ENCODE measurements around the gene GPATCH8. TPM values are rescaled to one million over a fixed set of nuclear protein-coding genes. Genes with fewer than 3 reads are reported as not detected.
A peak's percentile ranks its signal among the peaks of the same experiment; 100 is the strongest.
"Not testable (repeated sequence)": the region's sequence is repeated elsewhere in the genome, so short reads cannot be mapped to it uniquely, and the experiment has no call there.

GPATCH8 gene
- total RNA-seq, 1 donor from 2014 or later = 39.0 TPM

GRCh38 chr17:44522883-44523671 is 19.9 kb upstream of the GPATCH8 start:
- Histone ChIP-seq H3K9me3 (no peaks in the 10 kb centered on the region), H3K27me3 (no peaks in the 10 kb centered on the region), H3K4me3 (no peak overlapping the region), H3K4me1 (no peaks in the 10 kb centered on the region), H3K27ac (no peak overlapping the region), H3K36me3 (no peaks in the 10 kb centered on the region)
- TF ChIP-seq, protein P1, sequence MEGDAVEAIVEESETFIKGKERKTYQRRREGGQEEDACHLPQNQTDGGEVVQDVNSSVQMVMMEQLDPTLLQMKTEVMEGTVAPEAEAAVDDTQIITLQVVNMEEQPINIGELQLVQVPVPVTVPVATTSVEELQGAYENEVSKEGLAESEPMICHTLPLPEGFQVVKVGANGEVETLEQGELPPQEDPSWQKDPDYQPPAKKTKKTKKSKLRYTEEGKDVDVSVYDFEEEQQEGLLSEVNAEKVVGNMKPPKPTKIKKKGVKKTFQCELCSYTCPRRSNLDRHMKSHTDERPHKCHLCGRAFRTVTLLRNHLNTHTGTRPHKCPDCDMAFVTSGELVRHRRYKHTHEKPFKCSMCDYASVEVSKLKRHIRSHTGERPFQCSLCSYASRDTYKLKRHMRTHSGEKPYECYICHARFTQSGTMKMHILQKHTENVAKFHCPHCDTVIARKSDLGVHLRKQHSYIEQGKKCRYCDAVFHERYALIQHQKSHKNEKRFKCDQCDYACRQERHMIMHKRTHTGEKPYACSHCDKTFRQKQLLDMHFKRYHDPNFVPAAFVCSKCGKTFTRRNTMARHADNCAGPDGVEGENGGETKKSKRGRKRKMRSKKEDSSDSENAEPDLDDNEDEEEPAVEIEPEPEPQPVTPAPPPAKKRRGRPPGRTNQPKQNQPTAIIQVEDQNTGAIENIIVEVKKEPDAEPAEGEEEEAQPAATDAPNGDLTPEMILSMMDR (IDR thresholded peaks at IDR 0.05) = peak in 1 of 3 experiments; percentile 24
- TF ChIP-seq POLR2A (IDR thresholded peaks at IDR 0.05) = no peak
- no peak for DNase-seq (ENCODE audit: extremely low spot score in 2 of 2)
- intact Hi-C loops (cut with DNase I) = no loop called here

DNA sequence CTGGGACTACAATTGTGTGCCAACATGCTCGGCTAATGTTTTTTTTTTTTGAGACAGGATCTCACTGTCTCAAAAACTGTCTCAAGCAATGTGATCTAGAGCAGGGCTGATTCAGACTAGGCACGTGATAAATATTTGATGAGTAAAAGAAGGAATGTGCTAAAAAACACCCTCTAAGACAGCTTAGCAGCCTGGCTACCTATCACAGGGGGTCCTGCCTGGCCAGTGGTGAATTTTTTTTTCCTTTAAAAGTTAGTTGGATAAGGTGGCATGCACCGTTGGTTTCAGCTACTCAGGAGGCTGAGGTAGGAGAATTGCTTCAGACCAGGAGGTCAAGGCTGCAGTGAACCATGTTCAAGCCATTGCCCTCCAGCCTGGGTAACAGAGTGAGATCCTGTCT is 14.8 kb upstream of the GPATCH8 start:
- H3K9me3 ChIP-seq = no peaks in the 10 kb centered on the region
- H3K36me3 ChIP-seq = no peaks in the 10 kb centered on the region
- no peaks in the 10 kb centered on the region for H3K27me3 ChIP-seq
- no peak for DNase-seq (ENCODE audit: extremely low spot score in 2 of 2)
- TF ChIP-seq, protein P1 (IDR thresholded peaks at IDR 0.05) = no peak
- TF ChIP-seq POLR2A (IDR thresholded peaks at IDR 0.05) (no peak), POLR2AphosphoS5 (IDR thresholded peaks at IDR 0.05; ENCODE audit: insufficient read depth in 1 of 2, low read depth in 1 of 2) (no peak)
- H3K4me3 ChIP-seq = no peak overlapping the region
- H3K27ac ChIP-seq = no peak overlapping the region
- H3K4me1 ChIP-seq = no peaks in the 10 kb centered on the region
- intact Hi-C loops (cut with DNase I) = no loop called here

DNA sequence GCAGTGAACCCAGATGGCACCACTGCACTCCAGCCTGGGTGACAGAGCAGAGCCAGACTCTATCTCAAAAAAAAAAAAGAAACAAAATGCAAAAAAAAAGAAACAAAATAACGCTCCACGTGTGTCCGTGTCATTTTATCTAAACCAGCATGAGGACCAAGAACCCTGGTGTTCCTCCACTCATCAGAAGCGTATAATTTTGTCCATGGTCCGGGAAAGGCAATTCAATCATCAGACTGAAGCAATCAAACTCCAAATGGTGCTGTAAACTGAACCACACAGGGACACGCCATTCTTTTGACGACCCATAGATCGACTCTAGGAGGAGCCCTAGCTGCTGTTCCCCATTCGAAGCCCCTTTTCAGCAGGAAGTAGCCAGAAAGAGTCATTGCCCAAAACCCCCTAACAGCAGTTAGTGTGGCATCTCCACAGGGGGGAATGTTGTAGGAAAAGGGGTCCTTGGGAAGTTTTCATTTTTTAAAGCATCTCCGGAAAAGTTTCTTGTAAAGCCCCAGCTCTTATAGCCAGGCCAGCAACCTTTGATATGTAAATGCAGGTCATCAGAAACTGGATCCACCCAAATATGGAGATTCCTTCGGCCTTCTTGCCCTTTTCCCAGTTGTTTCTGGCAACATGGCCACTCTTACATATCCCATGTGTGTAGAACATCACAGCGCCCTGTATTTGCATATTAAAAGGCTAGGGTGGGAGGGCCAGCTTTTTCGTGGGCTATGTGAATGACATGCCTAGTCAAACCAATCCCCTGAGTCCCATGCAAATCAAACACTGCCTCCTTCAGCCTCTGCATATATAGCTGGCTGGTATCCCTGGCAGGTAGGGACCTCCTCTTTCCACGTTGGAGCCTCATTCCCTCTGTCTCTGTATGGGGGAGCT is 8.3 kb upstream of the GPATCH8 start:
- H3K4me3 ChIP-seq; DNase-seq (ENCODE audit: extremely low spot score in 2 of 2); intact Hi-C loops (cut with DNase I); H3K9me3 ChIP-seq; H3K36me3 ChIP-seq; H3K4me1 ChIP-seq; H3K27me3 ChIP-seq; H3K27ac ChIP-seq: not testable (repeated sequence)

DNA sequence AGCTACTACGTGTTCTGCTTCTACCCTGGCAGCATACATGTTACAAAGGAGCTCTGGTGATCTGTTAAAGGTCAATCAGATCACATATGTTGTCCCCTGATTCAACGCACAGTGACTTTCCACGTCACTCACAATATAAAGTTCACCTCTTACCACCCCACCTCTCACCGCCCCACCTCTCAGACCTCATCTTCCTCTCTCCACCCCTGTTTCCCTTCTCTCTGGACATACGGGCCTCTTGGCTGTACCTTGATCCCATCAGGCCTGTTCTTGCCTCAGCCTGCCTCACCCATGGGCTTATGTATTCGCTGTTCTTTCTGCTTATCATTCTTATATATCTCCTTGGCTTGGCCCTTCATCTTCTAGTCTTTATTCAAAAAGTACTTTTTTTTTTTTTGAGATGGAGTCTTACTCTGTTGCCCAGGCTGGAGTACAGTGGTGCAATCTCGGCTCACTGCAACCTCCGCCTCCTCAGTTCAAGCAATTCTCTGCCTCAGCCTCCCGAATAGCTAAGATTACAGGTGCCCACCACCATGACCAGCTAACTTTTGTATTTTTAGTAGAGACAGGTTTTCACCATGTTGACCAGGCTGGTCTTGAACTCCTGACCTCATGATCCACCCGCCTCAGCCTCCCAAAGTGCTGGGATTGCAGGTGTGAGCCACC is 3.9 kb upstream of the GPATCH8 start:
- H3K27ac ChIP-seq; H3K4me3 ChIP-seq; H3K9me3 ChIP-seq; DNase-seq (ENCODE audit: extremely low spot score in 2 of 2); intact Hi-C loops (cut with DNase I); H3K36me3 ChIP-seq; H3K27me3 ChIP-seq: not testable (repeated sequence)
- H3K4me1 ChIP-seq = peaks cover 12% of the 10 kb centered on the region

DNA sequence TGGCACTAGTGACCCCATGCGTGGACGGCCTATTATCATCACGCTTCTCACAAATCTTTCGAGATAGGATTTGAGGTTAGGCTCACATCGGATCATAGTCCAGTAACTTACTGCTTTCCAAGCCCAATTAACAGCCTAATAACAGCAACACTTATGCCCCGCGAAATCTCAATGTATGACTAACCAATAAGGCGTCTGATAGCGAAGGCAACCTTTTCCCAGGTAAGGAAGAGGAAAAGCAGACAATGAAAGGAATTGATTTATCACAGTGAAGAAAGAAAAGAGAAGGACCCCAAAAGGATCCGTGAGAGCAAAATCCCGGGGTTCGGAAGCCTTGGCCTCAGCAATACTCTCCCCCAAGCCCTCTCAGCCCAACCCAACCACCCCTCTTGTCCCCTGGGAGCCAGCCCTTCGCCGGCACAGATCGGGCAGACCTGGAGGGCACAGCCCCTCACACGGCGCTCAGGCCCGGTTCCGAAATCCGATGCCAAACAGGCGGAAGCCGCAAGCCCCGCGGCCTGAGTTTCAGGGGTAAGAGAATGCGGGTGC is 534 bp downstream of the GPATCH8 start:
- Histone ChIP-seq H3K36me3 (no peaks in the 10 kb centered on the region), H3K27ac (peak overlapping the region; percentile 95), H3K27me3 (no peaks in the 10 kb centered on the region), H3K4me1 (peaks cover 56% of the 10 kb centered on the region), H3K4me3 (peak overlapping the region; percentile 78 to 93), H3K9me3 (no peaks in the 10 kb centered on the region)
- no peak for DNase-seq (ENCODE audit: extremely low spot score in 2 of 2)
- TF ChIP-seq POLR2A (IDR thresholded peaks at IDR 0.05) = no peak
- intact Hi-C loops (cut with DNase I) = no loop called here

GRCh38 chr17:44501866-44502375 is 1.3 kb downstream of the GPATCH8 start:
- H3K27me3 ChIP-seq = no peaks in the 10 kb centered on the region
- no peaks in the 10 kb centered on the region for H3K36me3 ChIP-seq
- TF ChIP-seq POLR2A (IDR thresholded peaks at IDR 0.05) (no peak), POLR2AphosphoS5 (IDR thresholded peaks at IDR 0.05; ENCODE audit: insufficient read depth in 1 of 2, low read depth in 1 of 2) (no peak)
- TF ChIP-seq, protein P1 (IDR thresholded peaks at IDR 0.05) = no peak
- DNase-seq (ENCODE audit: extremely low spot score in 2 of 2) = no peak
- no peaks in the 10 kb centered on the region for H3K9me3 ChIP-seq
- peak overlapping the region; percentile 78 to 93 for H3K4me3 ChIP-seq
- H3K4me1 ChIP-seq = peaks cover 64% of the 10 kb centered on the region
- intact Hi-C loops (cut with DNase I) = no loop called here
- peak overlapping the region; percentile 95 for H3K27ac ChIP-seq
